Measurements from ENCODE around the gene REPS1.

The REPS1 gene

DNA sequence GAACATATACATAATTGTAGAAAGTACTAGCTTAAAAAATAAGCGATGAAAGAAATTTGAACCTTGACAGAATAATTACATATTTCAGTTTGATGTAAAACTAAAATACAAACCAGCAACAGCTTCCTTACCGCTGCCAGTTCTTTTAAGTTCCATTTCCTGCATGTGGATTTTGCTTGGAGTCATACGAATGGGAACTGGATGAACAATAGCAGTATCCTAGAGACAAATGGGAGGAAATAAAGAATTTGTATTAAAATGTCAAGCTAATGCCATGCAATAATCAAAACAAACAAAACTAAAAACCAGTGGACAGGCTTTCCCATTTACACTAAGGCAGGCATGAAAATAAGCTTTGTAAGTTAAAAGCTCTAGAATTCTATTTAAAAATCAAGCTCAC is 67.1 kb downstream of the REPS1 start:
- DNase-seq, result no peak

DNA sequence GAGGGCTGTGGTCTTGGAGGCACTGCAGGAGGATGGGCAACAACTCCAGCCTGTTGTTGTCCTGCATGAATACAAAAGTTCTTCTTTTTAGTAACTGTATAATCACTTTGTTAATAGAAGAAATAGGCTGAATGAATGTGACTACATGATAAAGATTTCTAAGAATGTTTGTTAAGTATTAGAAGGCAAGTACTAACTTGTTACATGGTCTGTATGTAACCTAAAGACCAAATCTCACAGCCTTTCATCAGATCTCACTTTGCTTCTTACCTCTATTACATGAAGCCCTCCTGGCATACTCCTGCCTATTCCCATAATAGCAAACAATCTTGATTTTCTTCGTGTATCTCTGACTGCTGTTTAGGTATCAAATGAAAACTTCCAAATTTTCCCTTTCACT is 73.4 kb downstream of the REPS1 start:
- DNase-seq, result no peak

DNA sequence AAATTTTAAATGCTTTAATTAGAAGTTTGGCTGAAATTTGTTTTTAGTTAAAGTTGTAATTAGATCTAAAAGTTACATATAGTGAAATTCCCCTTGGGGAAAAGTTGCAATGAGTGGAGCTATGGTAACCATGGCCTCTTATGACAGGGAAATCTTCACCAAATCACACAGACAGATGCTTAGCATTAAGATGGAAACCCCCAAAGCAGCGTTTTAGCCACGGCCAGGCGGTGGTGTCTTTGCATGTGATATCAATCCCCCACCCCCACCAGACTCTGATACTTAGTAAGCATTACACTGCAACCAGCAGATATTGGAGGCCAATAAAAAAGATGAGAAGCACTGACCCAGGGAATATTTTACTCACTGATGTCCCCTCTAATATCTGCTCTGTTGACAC is 75.7 kb downstream of the REPS1 start:
- DNase-seq, result no peak

DNA sequence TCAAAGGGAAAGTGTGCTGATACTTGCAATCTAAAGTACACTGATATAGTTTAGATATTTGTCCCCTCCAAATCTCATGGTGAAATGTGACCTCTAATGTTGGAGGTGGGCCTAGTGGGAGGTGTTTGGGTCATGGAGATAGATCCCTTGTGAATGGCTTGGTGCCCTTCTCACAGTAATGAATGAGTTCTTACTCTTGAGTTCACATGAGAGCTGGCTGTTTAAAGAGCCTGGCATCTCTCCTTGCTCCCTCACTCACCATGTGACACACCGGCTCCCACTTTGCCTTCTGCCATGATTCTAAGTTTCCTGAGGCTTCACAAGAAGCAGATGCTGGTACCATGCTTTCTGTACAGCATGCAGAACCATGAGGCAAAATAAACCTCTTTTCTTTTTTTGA is 78.1 kb downstream of the REPS1 start:
- no peak for DNase-seq

DNA sequence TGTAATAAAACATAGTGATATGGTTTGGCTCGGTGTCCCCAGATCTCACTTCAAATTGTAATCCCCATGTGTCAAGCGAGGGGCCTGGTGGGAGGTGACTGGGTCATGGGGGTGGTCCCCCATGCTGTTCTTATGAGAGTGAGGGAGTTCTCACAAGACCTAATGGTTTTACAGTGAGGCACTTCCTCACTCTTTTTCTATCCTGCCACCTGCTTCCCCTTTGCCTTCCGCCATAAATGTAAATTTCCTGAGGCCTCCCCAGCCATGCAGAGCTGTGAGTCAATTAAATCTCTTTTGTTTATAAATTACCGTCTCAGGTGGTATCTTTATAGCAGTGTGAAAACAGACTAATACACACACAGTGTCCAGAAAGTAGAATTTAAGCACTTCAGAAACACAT is 78.5 kb downstream of the REPS1 start:
- DNase-seq, result no peak

DNA sequence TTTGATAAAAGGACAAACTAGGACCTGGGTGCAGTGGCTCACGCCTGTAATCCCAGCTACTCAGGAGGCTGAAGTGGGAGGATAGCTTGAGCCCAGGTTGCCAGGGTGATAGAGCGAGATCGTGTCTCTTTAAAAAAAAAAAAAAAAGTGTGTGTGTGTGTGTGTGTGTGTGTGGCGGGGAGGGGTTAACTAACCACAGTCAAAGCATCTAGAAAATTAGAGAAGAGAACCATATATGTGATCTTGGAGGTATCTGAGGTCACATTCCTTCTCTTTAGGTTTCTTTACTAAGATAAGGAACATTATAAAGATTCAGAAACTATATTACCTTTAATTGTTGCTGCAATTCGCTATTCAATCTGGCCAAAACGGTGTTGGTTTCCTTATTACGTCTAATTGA is 80.9 kb downstream of the REPS1 start:
- no peak for DNase-seq

DNA sequence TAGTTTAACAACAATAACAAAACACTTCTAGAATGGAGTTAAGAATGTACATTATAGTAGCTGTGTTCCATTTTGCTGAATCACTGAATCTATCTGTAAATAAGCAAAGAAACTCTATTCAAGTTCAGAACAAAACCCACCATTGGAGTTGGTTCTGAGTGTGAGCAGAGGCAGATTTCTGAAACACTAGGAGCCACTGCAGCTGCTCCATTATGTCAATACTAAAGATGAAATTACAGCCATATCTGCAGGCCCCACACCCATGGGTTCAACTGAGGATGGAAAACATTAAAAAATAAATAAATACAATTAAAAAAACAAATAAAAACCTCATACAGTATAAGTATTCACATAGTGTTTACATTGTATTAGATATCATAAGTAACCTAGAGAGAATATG is 91.0 kb downstream of the REPS1 start:
- no peak for DNase-seq

DNA sequence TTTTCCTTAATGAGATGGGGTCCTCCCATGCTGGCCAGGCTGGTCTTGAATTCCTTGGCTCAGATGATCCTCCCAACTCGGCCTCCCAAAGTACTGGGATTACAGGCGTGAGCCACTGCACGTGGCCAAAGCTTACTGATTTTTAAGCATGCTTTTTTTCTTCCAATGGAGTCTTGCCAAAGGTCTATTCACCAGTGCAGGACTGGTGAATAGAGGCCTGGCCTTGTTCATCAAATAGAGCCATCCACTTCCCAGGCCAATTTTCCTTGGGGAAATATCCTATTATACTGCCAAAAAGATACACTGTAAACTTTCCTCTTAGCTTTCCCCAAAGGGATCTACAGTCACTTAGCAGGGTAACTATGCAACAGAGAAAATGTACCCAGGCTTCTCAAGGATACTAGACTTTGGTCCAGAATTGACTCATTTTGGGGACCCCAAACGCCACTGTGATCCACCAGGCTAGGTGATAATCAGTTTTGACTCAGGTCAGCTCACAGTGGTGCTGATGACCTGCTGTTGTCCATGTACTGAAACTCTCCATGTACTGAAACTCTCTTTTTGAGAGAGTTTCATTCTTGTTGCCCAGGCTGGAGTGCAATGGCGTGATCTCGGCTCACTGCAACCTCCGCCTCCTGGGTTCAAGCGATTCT is 91.8 kb downstream of the REPS1 start:
- DNase-seq, result no peak

DNA sequence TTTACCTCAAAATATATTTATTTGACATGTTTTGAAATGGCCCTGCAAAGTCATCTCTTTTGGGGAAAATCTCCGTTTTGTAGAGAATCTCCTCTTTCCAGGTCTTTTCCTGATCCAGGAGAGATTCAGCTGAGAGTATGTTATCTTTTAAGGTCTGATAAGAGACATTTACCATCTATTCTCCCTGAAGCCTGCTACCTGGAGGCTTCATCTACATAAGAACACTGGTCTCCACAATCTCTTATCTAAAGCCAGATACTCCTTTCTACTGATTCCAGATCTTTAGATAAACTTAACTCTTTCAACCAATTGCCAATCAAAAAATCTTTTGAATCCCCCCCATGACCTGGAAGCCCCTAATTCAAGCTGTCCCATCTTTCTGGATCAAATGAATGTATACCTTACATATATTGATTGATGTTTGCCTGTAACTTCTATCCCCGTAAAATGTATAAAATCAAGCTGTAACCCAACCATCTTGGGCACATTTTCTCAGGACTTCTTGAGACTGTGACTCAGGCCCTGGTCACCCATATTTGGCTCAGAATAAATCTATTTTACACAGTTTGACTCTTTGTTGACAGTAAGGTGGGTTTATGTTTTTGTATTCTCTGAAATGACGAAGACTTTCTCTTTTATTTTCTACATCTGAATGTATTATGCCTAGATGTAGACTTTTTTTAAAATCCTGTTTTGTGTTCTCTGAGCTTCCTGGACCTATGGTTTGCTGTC is 96.6 kb downstream of the REPS1 start:
- no peak for DNase-seq

DNA sequence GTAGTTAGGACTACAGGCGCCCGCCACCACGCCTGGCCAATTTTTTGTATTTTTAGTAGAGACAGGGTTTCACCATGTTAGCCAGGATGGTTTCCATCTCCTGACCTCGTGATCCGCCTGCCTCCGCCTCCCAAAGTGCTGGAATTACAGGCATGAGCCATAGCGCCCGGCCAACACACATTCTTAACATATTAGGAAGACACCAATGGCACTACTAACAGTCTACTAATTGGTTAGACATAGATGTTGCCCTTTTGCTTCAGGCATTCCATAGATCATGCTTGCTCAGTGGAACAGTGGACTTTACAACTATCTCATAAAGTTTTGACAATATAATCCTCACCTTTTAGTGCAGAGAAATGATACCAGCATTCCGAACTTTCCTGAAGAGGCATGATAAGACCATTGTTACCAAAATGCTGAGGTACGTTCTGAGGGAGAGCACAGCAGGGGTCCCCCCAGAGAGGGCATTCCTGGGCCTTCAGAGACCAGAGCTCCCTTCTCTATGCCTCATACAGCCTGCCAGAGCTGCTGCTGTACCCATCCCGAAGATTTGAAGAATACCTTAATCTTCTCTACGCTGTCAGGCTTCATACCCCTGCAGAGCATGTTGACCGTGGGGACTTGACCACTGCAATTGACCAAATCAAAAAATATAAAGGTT is 102.8 kb downstream of the REPS1 start:
- no peak for DNase-seq

DNA sequence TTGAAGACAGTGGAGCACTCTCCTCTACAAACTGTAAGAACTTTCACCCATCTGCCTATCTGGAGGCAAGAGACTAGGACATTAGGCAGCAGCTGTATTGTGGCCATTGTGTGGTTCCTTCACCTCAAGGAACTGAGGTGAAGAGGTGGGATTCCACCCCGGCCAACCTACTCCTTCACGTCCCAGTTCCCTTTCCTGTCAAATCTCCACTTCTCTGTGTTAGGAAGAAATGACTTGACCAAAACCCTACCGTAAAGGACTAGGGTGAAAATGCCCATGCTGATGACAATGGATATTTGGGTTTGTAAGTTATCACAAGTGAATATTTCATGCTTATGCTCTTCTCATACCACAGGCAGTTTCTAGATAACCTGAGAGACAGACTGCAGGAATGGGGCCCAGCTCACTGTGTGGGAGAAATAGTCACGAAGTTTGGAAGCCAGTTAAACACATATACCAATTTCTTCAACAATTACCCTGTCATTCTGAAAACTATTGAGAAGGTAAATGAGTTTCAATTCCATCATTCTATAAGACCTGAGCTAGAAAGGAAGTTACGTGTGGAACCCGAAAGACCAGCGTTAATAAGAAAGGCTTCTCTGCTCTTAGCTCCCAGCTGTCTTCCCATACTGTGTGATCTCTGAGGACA is 105.6 kb downstream of the REPS1 start:
- no peak for DNase-seq

DNA sequence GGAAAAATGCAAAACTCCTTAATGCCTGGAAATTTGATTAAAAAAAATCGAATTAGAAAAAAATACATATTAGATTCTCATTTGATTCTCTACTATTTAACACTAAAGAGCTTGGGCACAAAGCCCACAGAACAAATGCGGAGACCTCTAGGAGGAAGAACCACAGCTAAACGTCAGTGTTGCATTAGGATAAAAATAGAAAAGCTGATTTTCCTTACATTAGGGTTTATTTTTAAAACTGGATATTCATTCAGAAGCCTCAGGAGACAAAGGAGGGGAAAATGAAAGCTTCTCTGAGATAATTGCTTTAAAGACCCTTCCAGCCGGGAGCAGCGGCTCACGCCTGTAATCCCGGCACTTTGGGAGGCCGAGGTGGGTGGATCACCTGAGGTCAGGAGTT is 114.9 kb downstream of the REPS1 start:
- DNase-seq, result no peak

DNA sequence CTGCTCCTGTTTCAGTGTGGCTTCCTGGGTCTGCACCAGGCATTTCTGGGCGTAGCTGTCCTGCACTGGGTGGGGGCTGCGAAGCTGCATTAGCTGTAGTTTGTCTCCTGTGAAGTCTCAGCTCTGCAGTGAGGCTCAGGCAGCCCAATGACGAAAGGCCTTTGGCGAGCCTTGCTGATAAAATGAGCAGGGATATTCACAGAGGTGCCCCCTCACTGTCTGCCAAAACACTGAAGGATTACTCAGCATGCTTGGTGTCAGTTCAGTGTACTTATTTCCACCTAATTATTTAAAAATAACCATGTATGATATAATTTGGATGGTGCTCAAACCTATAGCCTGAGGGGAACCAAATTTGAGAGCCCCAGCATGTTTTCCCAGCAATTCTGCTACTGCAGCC is 118.7 kb downstream of the REPS1 start:
- no peak for DNase-seq

DNA sequence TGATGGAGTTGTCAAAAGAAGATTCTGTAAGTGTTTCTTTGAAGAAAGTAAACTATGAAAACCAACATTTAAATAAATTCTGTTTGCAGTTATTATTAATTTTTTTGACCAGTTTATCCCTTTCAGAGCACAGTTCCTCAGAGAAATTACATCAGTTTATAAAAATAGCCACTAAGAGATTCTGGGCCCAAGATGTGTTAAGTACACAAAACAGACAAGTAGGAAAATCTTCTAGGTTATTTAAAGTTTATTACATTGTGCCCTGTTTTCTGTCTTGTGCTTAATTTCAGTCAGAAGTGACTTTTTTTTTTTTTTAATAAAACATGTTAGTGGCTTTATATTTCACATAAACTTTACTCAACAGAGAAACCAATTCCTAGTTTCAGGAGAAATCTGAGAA is 119.9 kb downstream of the REPS1 start:
- DNase-seq, result no peak

DNA sequence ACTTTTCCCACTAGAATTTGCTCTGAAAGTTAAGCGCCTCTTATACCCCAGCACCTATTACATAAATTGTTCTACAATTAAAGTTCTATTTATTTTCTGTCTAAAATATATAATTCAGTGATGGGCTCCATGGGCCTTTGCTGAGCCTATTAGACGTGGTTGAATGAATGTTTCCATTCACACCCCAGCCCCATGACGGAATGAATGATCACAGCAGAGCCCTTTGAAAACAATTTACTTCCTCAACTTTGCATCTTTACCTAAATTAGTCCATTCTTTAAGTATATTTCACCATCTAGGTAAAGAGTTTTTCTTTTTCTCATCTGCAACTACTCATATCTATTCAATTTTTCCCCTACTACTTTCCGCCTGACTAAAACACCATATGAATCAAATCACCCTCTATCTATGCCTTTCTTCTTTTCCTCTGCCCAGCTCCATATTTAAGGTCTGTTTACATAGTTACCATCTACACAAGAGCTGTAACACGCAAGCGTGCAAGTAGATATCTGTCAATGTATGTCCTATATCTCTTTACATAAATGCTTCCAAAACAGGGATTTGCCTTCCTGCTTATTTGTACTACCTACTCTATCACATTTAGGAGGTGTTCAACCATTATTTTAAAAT is 122.5 kb downstream of the REPS1 start:
- DNase-seq, result no peak

DNA sequence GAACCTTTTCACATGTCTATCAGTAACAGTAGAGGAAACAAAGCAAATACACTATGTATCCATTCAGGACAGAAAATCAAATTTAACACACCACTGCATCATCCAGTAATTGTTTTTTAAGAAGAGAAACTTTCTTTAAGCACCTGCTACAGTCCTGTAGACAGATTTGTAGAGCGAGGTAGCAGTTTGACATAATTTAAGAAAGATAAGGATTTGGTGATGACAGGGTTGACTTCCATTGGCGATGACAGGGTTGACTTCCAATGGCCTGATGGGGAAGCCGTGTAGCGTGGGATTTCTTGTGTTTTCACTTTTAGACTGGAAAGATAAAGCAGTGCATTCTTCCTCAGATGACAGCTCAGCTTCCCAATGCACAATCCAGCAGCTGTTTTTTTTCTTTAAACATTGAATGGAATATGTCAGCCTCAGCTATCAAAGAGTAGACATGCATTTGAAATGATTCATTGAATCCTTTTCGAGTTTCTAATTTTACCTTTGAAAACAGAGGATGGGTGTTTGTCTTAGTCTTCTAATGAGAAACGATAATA is 123.6 kb downstream of the REPS1 start:
- no peak for DNase-seq

DNA sequence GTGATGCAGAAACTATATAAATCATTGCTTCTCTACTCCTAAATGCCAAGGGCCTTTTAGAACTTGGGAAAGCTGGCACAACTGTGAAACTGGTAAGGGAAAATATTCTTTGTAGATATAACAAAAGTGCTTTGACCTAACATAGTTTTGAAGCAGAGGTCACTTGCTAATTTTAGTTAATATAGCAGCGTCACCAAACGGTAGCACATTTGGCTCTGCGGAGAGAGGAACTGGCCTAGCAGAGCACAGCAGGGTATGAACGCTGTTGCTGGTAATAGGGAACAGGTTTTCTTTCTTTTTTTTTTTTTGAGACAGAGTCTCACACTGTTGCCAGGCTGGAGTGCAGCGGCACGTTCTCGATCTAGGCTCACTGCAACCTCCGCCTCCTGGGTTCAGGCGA is 124.7 kb downstream of the REPS1 start:
- DNase-seq, result no peak

DNA sequence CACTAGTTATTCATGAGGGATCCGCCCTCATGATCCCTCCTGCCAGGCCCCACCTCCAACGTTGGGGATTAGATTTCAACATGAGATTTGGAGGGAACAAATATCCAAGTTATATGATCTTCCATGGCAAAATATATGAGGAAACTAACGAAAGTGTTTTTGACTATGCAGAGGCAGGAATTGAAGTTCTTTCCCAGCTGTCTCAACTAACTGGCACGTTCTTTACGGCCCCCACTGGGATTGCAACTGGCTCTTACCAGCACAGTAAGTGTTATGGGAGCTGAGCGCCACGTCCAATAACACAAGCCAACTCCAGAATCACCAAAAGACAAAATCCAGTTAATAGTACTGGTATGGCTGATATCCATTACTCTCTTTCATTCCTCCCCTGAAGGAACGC is 125.6 kb downstream of the REPS1 start:
- DNase-seq, result no peak

DNA sequence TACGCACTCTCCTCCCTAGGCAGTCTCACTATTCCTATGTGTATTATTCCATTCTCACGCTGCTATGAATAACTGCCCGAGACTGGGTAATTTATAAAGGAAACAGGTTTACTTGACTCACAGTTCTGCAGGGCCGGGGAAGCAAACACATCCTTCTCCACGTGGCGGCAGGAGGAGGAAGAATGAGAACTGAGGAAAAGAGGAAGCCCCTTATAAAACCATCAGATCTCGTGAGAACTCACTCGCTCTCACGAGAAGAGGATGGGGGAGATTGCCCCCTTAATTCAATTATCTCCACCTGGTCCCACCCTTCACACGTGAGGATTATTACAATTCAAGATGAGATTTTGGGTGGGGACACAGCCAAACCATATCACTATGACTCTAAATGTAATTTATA is 130.3 kb downstream of the REPS1 start:
- no peak for DNase-seq

DNA sequence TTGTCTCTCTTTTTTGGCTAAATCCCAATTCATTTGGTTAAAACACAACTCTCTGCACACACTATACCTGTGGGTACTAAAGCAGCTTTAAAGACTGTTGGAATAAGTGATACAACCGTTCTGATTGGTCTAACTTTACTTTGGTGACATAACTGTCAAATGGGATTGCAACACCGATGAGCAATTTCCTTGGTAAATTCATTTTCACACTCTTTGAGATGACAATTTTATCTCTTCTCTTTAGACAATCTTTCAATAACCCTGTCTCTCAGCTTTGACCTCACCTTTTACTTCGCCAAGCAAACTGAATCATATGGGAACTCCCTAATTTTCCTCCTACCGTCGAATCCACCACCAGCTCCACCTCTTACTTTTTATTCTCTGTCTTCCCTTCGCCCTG is 131.4 kb downstream of the REPS1 start:
- no peak for DNase-seq

Measured in CD4-positive, alpha-beta T cell treated with Interleukin-1 beta for 1 hour (primary cell).